H1 (cell line): ENCODE measurements around the gene TMEM52B. TPM values are rescaled to one million over a fixed set of nuclear protein-coding genes. Genes with fewer than 3 reads are reported as not detected.

Source experiments
- CTCF ChIA-PET: fragments of 300-600 bp; sonication (Branson Sonifier 250); formaldehyde crosslinking; loops from one replicate; lab custom pipeline; 2021; ENCODE audit not compliant: partially characterized antibody; lab: Charles Lee
- POLR2A ChIA-PET: fragments of 300-600 bp; sonication (Branson Sonifier 250); formaldehyde crosslinking; loops from one replicate; lab custom pipeline; 2021; ENCODE audit warnings: inconsistent platforms; ENCODE audit not compliant: partially characterized antibody; lab: Charles Lee
- DNase-seq, 2 experiments: peaks; one replicate each; pipeline versions ENCODE4 v3.0.0 to v3.0.0-alpha.2; 2010 to 2022; ENCODE audit warnings: low spot score in 2 of 2, low read depth in 1 of 2, mixed read lengths in 1 of 2
- FAIRE-seq: peaks from 2 replicates; lab custom pipeline; 2011; peaks lifted over from hg19 to GRCh38; lab: Jason Lieb, UNC
- H2AFZ ChIP-seq: 2 replicates; pipeline ENCODE4 v1.8.1; 2012; ENCODE audit warnings: low read length, inconsistent platforms
- H2AK5ac ChIP-seq: 2 replicates; pipeline ENCODE4 v1.6.1; 2013; ENCODE audit warnings: low read depth, low read length
- H2BK120ac ChIP-seq: replicated peaks from 2 replicates; pipeline ENCODE3; 2013; ENCODE audit warnings: low read depth, low read length, inconsistent platforms
- H2BK12ac ChIP-seq: 2 replicates; pipeline ENCODE4 v1.6.1; 2013; ENCODE audit warnings: low read depth, low read length
- H2BK15ac ChIP-seq: 2 replicates; pipeline ENCODE4 v1.6.1; 2013; ENCODE audit warnings: low read length
- H2BK20ac ChIP-seq: 2 replicates; pipeline ENCODE4 v1.6.1; 2013; ENCODE audit warnings: low read length
- H2BK5ac ChIP-seq: 2 replicates; pipeline ENCODE4 v1.6.1; 2013; ENCODE audit warnings: low read depth, low read length
- H3K14ac ChIP-seq: 2 replicates; pipeline ENCODE4 v1.6.1; 2013; ENCODE audit warnings: inconsistent platforms; ENCODE audit not compliant: insufficient read length
- H3K18ac ChIP-seq: 2 replicates; pipeline ENCODE4 v1.6.1; 2013; ENCODE audit warnings: low read length; ENCODE audit errors: extremely low read depth
- H3K23ac ChIP-seq: 2 replicates; pipeline ENCODE4 v1.6.1; 2013; ENCODE audit warnings: inconsistent platforms; ENCODE audit not compliant: insufficient read length
- H3K23me2 ChIP-seq: 2 replicates; pipeline ENCODE4 v1.6.1; 2013; ENCODE audit warnings: low read depth, low read length
- H3K27ac ChIP-seq: 2 replicates; pipeline ENCODE4 v1.6.1; 2011; ENCODE audit warnings: low read depth, low read length, inconsistent platforms
- H3K27me3 ChIP-seq, 4 experiments: replicated peaks in 1 of 4; 1 replicate in 1 of 4; 2 replicates in 3 of 4; pipeline versions ENCODE4 v1.6.1 to v1.8.1; 2011 to 2013; ENCODE audit warnings: low read length in 3 of 4, mild to moderate bottlenecking in 3 of 4, inconsistent platforms in 2 of 4, mixed read lengths in 2 of 4, moderate library complexity in 1 of 4; ENCODE audit not compliant: control insufficient read depth in 3 of 4, insufficient read depth in 3 of 4; ENCODE audit errors: extremely low read depth in 1 of 4
- H3K36me3 ChIP-seq, 4 experiments: 2 replicates each; pipeline versions ENCODE4 v1.6.1 to v1.8.1; 2011 to 2013; ENCODE audit warnings: mild to moderate bottlenecking in 4 of 4, low read length in 3 of 4, moderate library complexity in 2 of 4, control low read depth in 1 of 4, inconsistent platforms in 1 of 4; ENCODE audit not compliant: insufficient read depth in 4 of 4, control insufficient read depth in 2 of 4
- H3K4ac ChIP-seq: replicated peaks from 2 replicates; pipeline ENCODE3; 2013; ENCODE audit warnings: low read length, low read depth, mixed read lengths, inconsistent platforms; ENCODE audit not compliant: insufficient read length
- H3K4me1 ChIP-seq, 4 experiments: replicated peaks in 1 of 4; 1 replicate in 1 of 4; 2 replicates in 3 of 4; pipeline versions ENCODE4 v1.6.1 to v1.8.1; 2011 to 2013; ENCODE audit warnings: low read length in 3 of 4, inconsistent platforms in 2 of 4, mixed read lengths in 1 of 4; ENCODE audit not compliant: insufficient read depth in 4 of 4, control insufficient read depth in 3 of 4
- H3K4me2 ChIP-seq, 2 experiments: 2 replicates each; pipeline versions ENCODE4 v1.6.1 to v1.8.1; 2011 to 2013; ENCODE audit warnings: low read depth in 2 of 2, low read length in 2 of 2, control low read depth in 1 of 2, inconsistent platforms in 1 of 2, mild to moderate bottlenecking in 1 of 2; ENCODE audit not compliant: insufficient read depth in 1 of 2
- H3K4me3 ChIP-seq, 4 experiments: fragments of 200-600, 300-600 bp in 1 of 4; sonication (generic), shearing (Covaris generic), sonication (Bioruptor Twin) in 1 of 4; 2 replicates each; pipeline versions ENCODE4 v1.5.1 to v1.8.1; 2011 to 2016; ENCODE audit warnings: low read length in 4 of 4, low read depth in 3 of 4, control low read depth in 2 of 4, inconsistent platforms in 2 of 4, mild to moderate bottlenecking in 2 of 4, mixed read lengths in 1 of 4, moderate library complexity in 1 of 4; ENCODE audit not compliant: insufficient read depth in 2 of 4; ENCODE audit errors: extremely low read depth in 1 of 4
- H3K56ac ChIP-seq: replicated peaks from 2 replicates; pipeline ENCODE3; 2013; ENCODE audit warnings: low read depth, mild to moderate bottlenecking, mixed read lengths, low read length, inconsistent platforms; ENCODE audit not compliant: insufficient read length
- H3K79me1 ChIP-seq: 2 replicates; pipeline ENCODE4 v1.6.1; 2013; ENCODE audit warnings: low read depth, low read length, control low read depth
- H3K79me2 ChIP-seq, 2 experiments: 2 replicates each; pipeline versions ENCODE4 v1.6.1 to v1.8.1; 2012 to 2013; ENCODE audit warnings: low read length in 2 of 2, mild to moderate bottlenecking in 2 of 2, inconsistent platforms in 1 of 2; ENCODE audit not compliant: insufficient read depth in 2 of 2, control insufficient read depth in 1 of 2
- H3K9ac ChIP-seq, 4 experiments: replicated peaks in 1 of 4; 1 replicate in 1 of 4; 2 replicates in 3 of 4; pipeline versions ENCODE4 v1.6.1 to v1.8.1; 2011 to 2013; ENCODE audit warnings: low read depth in 3 of 4, low read length in 3 of 4, control low read depth in 2 of 4, mild to moderate bottlenecking in 2 of 4, moderate library complexity in 2 of 4, inconsistent platforms in 1 of 4; ENCODE audit errors: extremely low read depth in 1 of 4
- H3K9me3 ChIP-seq, 2 experiments: 2 replicates each; pipeline versions ENCODE4 v1.6.1 to v1.8.1; 2012 to 2013; ENCODE audit warnings: mild to moderate bottlenecking in 2 of 2, moderate library complexity in 2 of 2, control low read depth in 1 of 2, inconsistent platforms in 1 of 2, low read depth in 1 of 2, low read length in 1 of 2, mixed read lengths in 1 of 2; ENCODE audit not compliant: insufficient read depth in 2 of 2
- H4K20me1 ChIP-seq, 2 experiments: replicated peaks in 1 of 2; 2 replicates each; pipeline versions ENCODE3 to v1.8.1; 2011 to 2013; ENCODE audit warnings: inconsistent platforms in 2 of 2, low read length in 2 of 2, mild to moderate bottlenecking in 1 of 2; ENCODE audit not compliant: insufficient read depth in 2 of 2, control insufficient read depth in 1 of 2
- H4K5ac ChIP-seq: 2 replicates; pipeline ENCODE4 v1.6.1; 2013; ENCODE audit warnings: low read length, low read depth, mixed read lengths, inconsistent platforms; ENCODE audit not compliant: insufficient read length
- H4K8ac ChIP-seq: 2 replicates; pipeline ENCODE4 v1.8.0; 2013; ENCODE audit warnings: mild to moderate bottlenecking, moderate library complexity, low read length, inconsistent platforms; ENCODE audit not compliant: insufficient read depth; ENCODE audit errors: extremely low read depth
- H4K91ac ChIP-seq: replicated peaks from 2 replicates; pipeline ENCODE3; 2013; ENCODE audit warnings: low read length, mixed read lengths, inconsistent platforms; ENCODE audit not compliant: insufficient read length
- BCL11A ChIP-seq, 2 experiments: IDR thresholded peaks; one replicate each; pipeline ENCODE4 v1.6.1; 2011; ENCODE audit warnings: low read depth in 2 of 2, low read length in 2 of 2, mild to moderate bottlenecking in 2 of 2
- CHD1 ChIP-seq: IDR thresholded peaks from 2 replicates; pipeline ENCODE4 v1.6.1; 2012; ENCODE audit warnings: low read depth, low read length, improper control_type of control experiment
- GABPA ChIP-seq: IDR thresholded peaks from 2 replicates; pipeline ENCODE4 v1.6.1; 2011; ENCODE audit warnings: mild to moderate bottlenecking, low read length, moderate library complexity, borderline replicate concordance; ENCODE audit not compliant: insufficient read depth
- GTF2F1 ChIP-seq: IDR thresholded peaks from 2 replicates; pipeline ENCODE4 v1.6.1; 2012; ENCODE audit warnings: low read depth, low read length, improper control_type of control experiment, borderline replicate concordance
- HDAC6 ChIP-seq: IDR thresholded peaks from one replicate; pipeline ENCODE4 v1.7.1; 2012; ENCODE audit warnings: low read depth, mild to moderate bottlenecking, inconsistent platforms, low read length, moderate library complexity
- PHF8 ChIP-seq: fragments of 200-600 bp; sonication (generic); conservative IDR thresholded peaks from 2 replicates; pipeline ENCODE4 v1.7.1; 2012; ENCODE audit warnings: low read depth, mild to moderate bottlenecking, inconsistent platforms, low read length, moderate library complexity
- RAD21 ChIP-seq, 2 experiments: IDR thresholded peaks in 1 of 2; conservative IDR thresholded peaks in 1 of 2; 2 replicates each; pipeline ENCODE4 v1.6.1; 2011; ENCODE audit warnings: low read depth in 2 of 2, low read length in 2 of 2, improper control_type of control experiment in 1 of 2, inconsistent platforms in 1 of 2, mild to moderate bottlenecking in 1 of 2, moderate library complexity in 1 of 2
- RFX5 ChIP-seq: IDR thresholded peaks from 2 replicates; pipeline ENCODE4 v1.6.1; 2011; ENCODE audit warnings: low read depth, low read length, improper control_type of control experiment, borderline replicate concordance
- RNF2 ChIP-seq: fragments of 200-900, 300-1000 bp; sonication (generic); IDR thresholded peaks from 2 replicates; pipeline ENCODE4 v1.7.1; 2016; ENCODE audit warnings: borderline replicate concordance, low read depth, mild to moderate bottlenecking, antibody characterized with exemption, low read length; ENCODE audit not compliant: poor library complexity, severe bottlenecking; ENCODE audit errors: missing control alignments
- SIRT6 ChIP-seq: IDR thresholded peaks from one replicate; pipeline ENCODE4 v1.7.1; 2012; ENCODE audit warnings: low read length, inconsistent platforms
- SRF ChIP-seq: IDR thresholded peaks from 2 replicates; pipeline ENCODE4 v1.6.1; 2011; ENCODE audit warnings: mild to moderate bottlenecking, low read depth, low read length, moderate library complexity
- SUZ12 ChIP-seq: fragments of 200-600 bp; sonication (generic); IDR thresholded peaks from 2 replicates; pipeline ENCODE4 v1.6.1; 2012; ENCODE audit warnings: mild to moderate bottlenecking, inconsistent platforms, low read length, moderate library complexity, mixed read lengths
- TCF12 ChIP-seq: IDR thresholded peaks from 2 replicates; pipeline ENCODE4 v1.6.1; 2011; ENCODE audit warnings: low read depth, mild to moderate bottlenecking, low read length
- WGBS, 2 experiments: shearing (Covaris generic) in 1 of 2; methylation state at CpG; one replicate each; pipeline versions ENCODE4 v1.1.6 to v1.1.7; 2013 to 2015; ENCODE audit warnings: low lambda C conversion rate in 2 of 2, mixed read lengths in 2 of 2, inconsistent platforms in 1 of 2, low coverage in 1 of 2, missing lambda C conversion rate in 1 of 2; ENCODE audit not compliant: insufficient replicate concordance in 2 of 2, insufficient coverage in 1 of 2, insufficient read length in 1 of 2; ENCODE audit errors: extremely low coverage in 1 of 2, missing lambda C conversion rate in 1 of 2; 5-methylcytosine and 5-hydroxymethylcytosine counted together
- polyA plus RNA-seq, 7 experiments: library from polyadenylated mRNA; depleted of rRNA in 3 of 7; stranded (reverse) in 5 of 7; unstranded in 2 of 7; fragments of >200 nt in 5 of 7; fragments of 200-250 nt in 2 of 7; gene quantifications; 1 replicate in 5 of 7; 2 replicates in 1 of 7; 4 replicates in 1 of 7; pipeline versions ENCODE4 v1.2.1 to v1.2.3, GENCODE V29; 2011 to 2013; ENCODE audit warnings: missing spikeins in 2 of 7, mixed read lengths in 2 of 7
- total RNA-seq: library from RNA; stranded (reverse); fragmentation: NEBNext Ultra II Directional; extraction: Animal tissue kit (Norgen Biotek cat#: 25700); gene quantifications from 2 replicates; pipeline ENCODE4 v1.2.1, GENCODE V29; 2021

TMEM52B gene
- total and polyA plus RNA-seq, 2 of the 8 experiments (the other 6 are each of a cell fraction or from before 2014, with no cell fraction given) = not detected

DNA sequence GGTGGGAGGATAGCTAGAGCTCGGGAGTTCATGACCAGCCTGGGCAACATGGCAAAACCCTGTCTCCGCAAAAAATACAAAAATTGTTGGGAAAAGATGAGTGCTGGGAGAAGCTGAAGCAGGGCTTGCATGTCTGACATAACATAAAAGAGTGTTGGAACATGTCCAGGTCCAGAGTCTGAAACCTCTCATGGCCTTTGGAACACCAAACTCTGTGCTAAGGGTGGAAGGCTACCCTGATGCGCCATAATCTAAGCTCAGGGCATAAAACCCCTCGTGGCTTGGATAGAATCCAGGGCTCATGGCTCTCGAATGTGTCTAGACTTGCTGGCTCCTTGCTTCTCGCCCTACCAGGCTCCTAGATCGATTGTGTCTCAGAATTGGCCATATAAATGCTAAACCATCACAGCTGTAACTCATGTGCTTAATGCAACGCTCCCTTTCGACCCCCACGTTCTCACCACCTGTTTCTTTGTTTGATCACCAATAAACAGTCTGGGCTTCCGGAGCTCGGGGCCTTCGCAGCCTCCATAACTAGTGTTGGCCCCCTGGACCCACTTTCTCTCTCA is 42.1 kb upstream of the TMEM52B start:
- Histone ChIP-seq H2BK120ac (no peak overlapping the region), H4K20me1 (no peaks in the 10 kb centered on the region), H3K18ac (no peak overlapping the region), H3K4me1 (peaks cover 0 to 7% (median 4%) of the 10 kb centered on the region in 4 experiments; a peak in 4 of 7 replicates), H2AK5ac (no peak overlapping the region), H2AFZ (no peak overlapping the region), H3K23me2 (no peaks in the 10 kb centered on the region), H3K9me3 (no peaks in the 10 kb centered on the region), H3K27me3 (no peaks in the 10 kb centered on the region), H4K5ac (no peak overlapping the region), H3K36me3 (no peaks in the 10 kb centered on the region), H3K9ac (no peak overlapping the region), H2BK12ac (no peak overlapping the region), H3K79me1 (no peaks in the 10 kb centered on the region), H2BK5ac (no peak overlapping the region), H3K4ac (no peak overlapping the region), H3K27ac (no peak overlapping the region), H3K4me2 (no peak overlapping the region), H2BK20ac (no peak overlapping the region), H3K56ac (no peak overlapping the region), H4K91ac (no peak overlapping the region), H3K79me2 (no peaks in the 10 kb centered on the region), H3K14ac (no peak overlapping the region), H2BK15ac (no peak overlapping the region), H3K23ac (no peak overlapping the region), H3K4me3 (no peak overlapping the region), H4K8ac (no peak overlapping the region)
- ChIA-PET CTCF (interaction anchor here (0.7 to 2.6 kb wide), 7 partner anchors 18 to 387 kb away, joined by 3 to 12 read pairs (median 4); partner anchors contain the start of gene CLEC12B), POLR2A (interaction anchor here (1.0 kb wide), 1 partner anchor 126 kb away, joined by 3 read pairs; the partner anchor contains the start of gene CLEC12B)
- DNase-seq (no peak), FAIRE-seq (no peak)
- WGBS, 2 experiments = 85% methylated on average over 13 of the region's 13 CpGs; no CpG with 5 or more reads in 1 of the 2 experiments
- TF ChIP-seq RAD21 (IDR thresholded peaks at IDR 0.05 in 1 of 2, conservative IDR thresholded peaks at IDR 0.05 in 1 of 2; ENCODE audit: low read depth in 2 of 2, low read length in 2 of 2) = no peak
- TF ChIP-seq RNF2 = no peak
- TF ChIP-seq SRF = no peak
- no peak for TF ChIP-seq SIRT6
- TF ChIP-seq GABPA = no peak
- no peak for TF ChIP-seq PHF8
- no peak for TF ChIP-seq CHD1
- TF ChIP-seq SUZ12 = no peak
- TF ChIP-seq BCL11A (IDR thresholded peaks at IDR 0.05; ENCODE audit: low read depth in 2 of 2, low read length in 2 of 2) = no peak
- TF ChIP-seq RFX5 = no peak
- TF ChIP-seq GTF2F1 = no peak
- TF ChIP-seq TCF12 = no peak
- no peak for TF ChIP-seq HDAC6
